GM21526 (cell line): ENCODE results near the gene DRAP1.
"Not testable (repeated sequence)": the region's sequence is repeated elsewhere in the genome, so short reads cannot be mapped to it uniquely, and the experiment has no call there.

Experiments
- ATAC-seq: cut with Tn5 transposase; IDR thresholded peaks from one replicate; pipeline ENCODE4 v1.9.1; 2021; ENCODE audit warnings: moderate library complexity; ENCODE audit not compliant: unreplicated experiment, low FRiP score

DRAP1 gene

GRCh38 chr11:65922565-65922964 is 3.3 kb downstream of the DRAP1 start:
- no peak for ATAC-seq

- no peak for ATAC-seq
Observed at GRCh38 chr11:65925397-65925796, 6.2 kb downstream of the DRAP1 start.

- ATAC-seq, result no peak
Observed at GRCh38 chr11:65927904-65928397, 8.7 kb downstream of the DRAP1 start.

GRCh38 chr11:65928667-65929066 is 9.4 kb downstream of the DRAP1 start:
- no peak for ATAC-seq

GRCh38 chr11:65931773-65932557 is 12.7 kb downstream of the DRAP1 start:
- no peak for ATAC-seq

GRCh38 chr11:65932558-65932919 is 13.3 kb downstream of the DRAP1 start:
- ATAC-seq, result no peak

GRCh38 chr11:65934014-65934413 is 14.8 kb downstream of the DRAP1 start:
- no peak for ATAC-seq

GRCh38 chr11:65937766-65938165 is 18.5 kb downstream of the DRAP1 start:
- no peak for ATAC-seq

- ATAC-seq, result no peak
Observed at GRCh38 chr11:65941720-65942310, 22.6 kb downstream of the DRAP1 start.

- ATAC-seq, result no peak
Observed at GRCh38 chr11:65942531-65942930, 23.3 kb downstream of the DRAP1 start.

GRCh38 chr11:65944191-65944590 is 25.0 kb downstream of the DRAP1 start:
- ATAC-seq, result no peak

GRCh38 chr11:65944767-65945166 is 25.5 kb downstream of the DRAP1 start:
- ATAC-seq, result no peak

GRCh38 chr11:65945430-65945911 is 26.2 kb downstream of the DRAP1 start, which contains the start of gene TSGA10IP:
Gene TSGA10IP (plus strand): TSS chr11:65945480. CDS start chr11:65945676, 196 bp downstream.
- ATAC-seq, result no peak

- no peak for ATAC-seq
Observed at GRCh38 chr11:65945941-65946558, 26.8 kb downstream of the DRAP1 start.

- no peak for ATAC-seq
Observed at GRCh38 chr11:65946655-65947054, 27.4 kb downstream of the DRAP1 start.

- ATAC-seq, result no peak
Observed at GRCh38 chr11:65947133-65947532, 27.9 kb downstream of the DRAP1 start.

- ATAC-seq, result no peak
Observed at GRCh38 chr11:65947603-65948125, 28.4 kb downstream of the DRAP1 start.

GRCh38 chr11:65950711-65951110 is 31.5 kb downstream of the DRAP1 start:
- ATAC-seq, result not testable (repeated sequence)

GRCh38 chr11:65951641-65952040 is 32.4 kb downstream of the DRAP1 start:
- ATAC-seq, result not testable (repeated sequence)

- ATAC-seq, result no peak
Observed at GRCh38 chr11:65952052-65952521, 32.9 kb downstream of the DRAP1 start.

- ATAC-seq, result no peak
Observed at GRCh38 chr11:65953471-65953870, 34.2 kb downstream of the DRAP1 start.
